Astrocyte (in vitro differentiated cells and primary cell): ENCODE measurements around the gene ASCL4. TPM values are rescaled to one million over a fixed set of nuclear protein-coding genes. Genes with fewer than 3 reads are reported as not detected.

Source experiments
- DNase-seq: peaks from one replicate; pipeline ENCODE4 v3.0.0-alpha.2; 2010; ENCODE audit warnings: low read depth
- FAIRE-seq: peaks from 2 replicates; lab custom pipeline; 2011; peaks lifted over from hg19 to GRCh38; lab: Jason Lieb, UNC
- H2AFZ ChIP-seq: 2 replicates; pipeline ENCODE4 v1.6.0; 2012; ENCODE audit warnings: low read depth, low read length, inconsistent platforms
- H3K27ac ChIP-seq: 2 replicates; pipeline ENCODE4 v1.5.1; 2011; ENCODE audit warnings: low read depth, low read length, inconsistent platforms
- H3K27me3 ChIP-seq: 2 replicates; pipeline ENCODE4 v1.6.0; 2011; ENCODE audit warnings: low read length, inconsistent platforms; ENCODE audit not compliant: insufficient read depth
- H3K36me3 ChIP-seq: 2 replicates; pipeline ENCODE4 v1.5.1; 2011; ENCODE audit warnings: low read length, inconsistent platforms; ENCODE audit not compliant: insufficient read depth
- H3K4me1 ChIP-seq: 2 replicates; pipeline ENCODE4 v1.5.1; 2011; ENCODE audit warnings: low read length, inconsistent platforms; ENCODE audit not compliant: insufficient read depth
- H3K4me2 ChIP-seq: 2 replicates; pipeline ENCODE4 v1.6.0; 2012; ENCODE audit warnings: low read length, inconsistent platforms
- H3K4me3 ChIP-seq: 2 replicates; pipeline ENCODE4 v1.5.1; 2011; ENCODE audit warnings: low read depth, mild to moderate bottlenecking, low read length, inconsistent platforms; ENCODE audit not compliant: insufficient read depth
- H3K79me2 ChIP-seq: 2 replicates; pipeline ENCODE4 v1.6.0; 2012; ENCODE audit warnings: mild to moderate bottlenecking, low read length, inconsistent platforms; ENCODE audit not compliant: insufficient read depth
- H3K9ac ChIP-seq: 2 replicates; pipeline ENCODE4 v1.6.0; 2012; ENCODE audit warnings: mild to moderate bottlenecking, low read length, inconsistent platforms
- H3K9me3 ChIP-seq: 2 replicates; pipeline ENCODE4 v1.5.1; 2012; ENCODE audit warnings: low read depth, mild to moderate bottlenecking, low read length, inconsistent platforms; ENCODE audit not compliant: insufficient read depth
- H4K20me1 ChIP-seq: 2 replicates; pipeline ENCODE4 v1.6.0; 2012; ENCODE audit warnings: low read length, inconsistent platforms; ENCODE audit not compliant: insufficient read depth
- H3K27ac Mint-ChIP-seq: one replicate; pipeline ENCODE4 v1.8.0; 2021; ENCODE audit warnings: mild to moderate bottlenecking, mixed read lengths; ENCODE audit not compliant: unreplicated experiment
- H3K27me3 Mint-ChIP-seq: one replicate; pipeline ENCODE4 v1.8.0; 2021; ENCODE audit warnings: low read depth, mixed read lengths; ENCODE audit not compliant: unreplicated experiment
- H3K36me3 Mint-ChIP-seq: one replicate; pipeline ENCODE4 v1.8.0; 2021; ENCODE audit warnings: low read depth, mixed read lengths; ENCODE audit not compliant: unreplicated experiment
- H3K4me1 Mint-ChIP-seq: one replicate; pipeline ENCODE4 v1.8.0; 2021; ENCODE audit warnings: low read depth, mixed read lengths; ENCODE audit not compliant: unreplicated experiment
- H3K4me3 Mint-ChIP-seq: one replicate; pipeline ENCODE4 v1.8.0; 2021; ENCODE audit warnings: mild to moderate bottlenecking, moderate library complexity, mixed read lengths; ENCODE audit not compliant: unreplicated experiment
- H3K9me3 Mint-ChIP-seq: one replicate; pipeline ENCODE4 v1.8.0; 2021; ENCODE audit warnings: mild to moderate bottlenecking, mixed read lengths; ENCODE audit not compliant: unreplicated experiment
- EZH2 ChIP-seq: IDR thresholded peaks from 2 replicates; pipeline ENCODE4 v1.6.1; 2012; ENCODE audit warnings: mild to moderate bottlenecking, low read length, inconsistent platforms; ENCODE audit not compliant: insufficient read depth
- total RNA-seq: library from RNA; stranded (reverse); gene quantifications from 2 replicates; pipeline ENCODE4 v1.2.1, GENCODE V29; 2021
- TF ChIP-seq, protein P1 (sequence below): IDR thresholded peaks from 2 replicates; pipeline ENCODE4 v1.5.1; 2011; ENCODE audit warnings: low read depth, mild to moderate bottlenecking, inconsistent platforms, low read length, moderate library complexity; ENCODE audit not compliant: insufficient read depth

ASCL4 gene
- total RNA-seq, 1 donor from 2014 or later, result not detected

DNA sequence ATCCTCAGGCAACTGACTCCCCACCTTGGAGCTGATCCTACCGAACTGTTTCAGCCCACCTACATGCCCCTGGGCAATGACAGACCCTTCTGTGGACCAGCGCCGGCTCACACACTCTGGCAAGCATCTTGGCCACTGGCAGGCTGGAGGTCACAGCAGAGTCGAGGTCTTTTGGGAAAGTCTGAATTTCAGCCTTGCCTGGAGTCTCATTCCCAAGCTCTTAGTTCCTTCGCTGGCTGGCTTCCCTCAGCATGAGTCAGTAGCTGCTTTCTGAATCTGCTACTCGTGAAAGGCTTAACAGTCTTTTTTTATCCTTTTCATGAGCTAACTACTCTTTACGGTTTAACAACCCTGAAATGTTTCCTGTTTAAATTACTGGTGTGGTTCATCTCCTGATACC lies 44.5 kb downstream of the ASCL4 start:
- peak; percentile 79 for DNase-seq

DNA sequence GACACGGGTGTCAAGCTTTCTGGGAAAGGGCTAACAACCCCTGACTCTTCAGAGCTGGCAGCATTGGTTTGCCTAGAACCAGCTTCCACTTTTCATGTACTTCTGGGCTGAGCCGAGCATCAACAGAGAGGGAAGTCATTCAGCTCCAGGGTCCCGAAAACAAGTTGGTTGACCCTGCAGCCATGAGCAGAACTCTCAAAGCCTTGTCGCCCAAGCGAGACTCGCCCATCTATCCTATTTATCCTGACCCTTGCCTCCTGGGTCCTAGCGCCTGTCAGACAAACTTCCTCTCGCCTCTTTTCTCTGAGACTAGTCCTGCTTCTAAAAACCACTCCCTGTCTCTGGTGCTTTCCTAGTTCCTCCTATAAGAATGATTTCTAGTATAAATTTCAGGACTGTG lies 47.9 kb downstream of the ASCL4 start:
- FAIRE-seq (no peak), DNase-seq (no peak)
- Mint-ChIP-seq H3K27ac (no peak overlapping the region), H3K9me3 (peaks cover 28% of the 10 kb centered on the region), H3K36me3 (peaks cover 2% of the 10 kb centered on the region), H3K4me3 (no peak overlapping the region), H3K4me1 (peaks cover 7% of the 10 kb centered on the region), H3K27me3 (peaks cover 8% of the 10 kb centered on the region)
- no peak overlapping the region for H3K4me2 ChIP-seq
- no peak overlapping the region for H2AFZ ChIP-seq
- TF ChIP-seq, protein P1, sequence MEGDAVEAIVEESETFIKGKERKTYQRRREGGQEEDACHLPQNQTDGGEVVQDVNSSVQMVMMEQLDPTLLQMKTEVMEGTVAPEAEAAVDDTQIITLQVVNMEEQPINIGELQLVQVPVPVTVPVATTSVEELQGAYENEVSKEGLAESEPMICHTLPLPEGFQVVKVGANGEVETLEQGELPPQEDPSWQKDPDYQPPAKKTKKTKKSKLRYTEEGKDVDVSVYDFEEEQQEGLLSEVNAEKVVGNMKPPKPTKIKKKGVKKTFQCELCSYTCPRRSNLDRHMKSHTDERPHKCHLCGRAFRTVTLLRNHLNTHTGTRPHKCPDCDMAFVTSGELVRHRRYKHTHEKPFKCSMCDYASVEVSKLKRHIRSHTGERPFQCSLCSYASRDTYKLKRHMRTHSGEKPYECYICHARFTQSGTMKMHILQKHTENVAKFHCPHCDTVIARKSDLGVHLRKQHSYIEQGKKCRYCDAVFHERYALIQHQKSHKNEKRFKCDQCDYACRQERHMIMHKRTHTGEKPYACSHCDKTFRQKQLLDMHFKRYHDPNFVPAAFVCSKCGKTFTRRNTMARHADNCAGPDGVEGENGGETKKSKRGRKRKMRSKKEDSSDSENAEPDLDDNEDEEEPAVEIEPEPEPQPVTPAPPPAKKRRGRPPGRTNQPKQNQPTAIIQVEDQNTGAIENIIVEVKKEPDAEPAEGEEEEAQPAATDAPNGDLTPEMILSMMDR, result no peak
- TF ChIP-seq EZH2, result no peak
- no peaks in the 10 kb centered on the region for H3K27me3 ChIP-seq
- no peaks in the 10 kb centered on the region for H3K36me3 ChIP-seq
- no peak overlapping the region for H3K4me3 ChIP-seq
- no peaks in the 10 kb centered on the region for H3K4me1 ChIP-seq
- no peaks in the 10 kb centered on the region for H4K20me1 ChIP-seq
- no peak overlapping the region for H3K27ac ChIP-seq
- H3K9ac ChIP-seq, result no peak overlapping the region
- H3K9me3 ChIP-seq, result peaks cover 9% of the 10 kb centered on the region
- no peaks in the 10 kb centered on the region for H3K79me2 ChIP-seq

More for the DNA sequence above, 44.5 kb downstream of the ASCL4 start:
- Mint-ChIP-seq H3K9me3 (peaks cover 9% of the 10 kb centered on the region), H3K4me1 (peaks cover 7% of the 10 kb centered on the region), H3K27ac (peak overlapping the region; percentile 72), H3K27me3 (peaks cover 7% of the 10 kb centered on the region), H3K36me3 (peaks cover 2% of the 10 kb centered on the region), H3K4me3 (no peak overlapping the region)
- Histone ChIP-seq H3K4me2 (no peak overlapping the region), H4K20me1 (no peaks in the 10 kb centered on the region), H3K9ac (no peak overlapping the region), H2AFZ (no peak overlapping the region), H3K4me1 (no peaks in the 10 kb centered on the region), H3K27ac (no peak overlapping the region), H3K79me2 (no peaks in the 10 kb centered on the region), H3K36me3 (no peaks in the 10 kb centered on the region), H3K27me3 (no peaks in the 10 kb centered on the region), H3K9me3 (peaks cover 3% of the 10 kb centered on the region), H3K4me3 (no peak overlapping the region)
- TF ChIP-seq, protein P1, result no peak
- no peak for TF ChIP-seq EZH2
- peak; percentile 50 for FAIRE-seq

Other genes starting within 250 kb of the ASCL4 start
- gene PWP1, start 88.9 kb upstream of the ASCL4 start, total RNA-seq, result 67.2 and 72.4 TPM in 2 replicates
- gene PRDM4, start 13.6 kb upstream of the ASCL4 start, total RNA-seq, result 22.8 and 30.5 TPM in 2 replicates